NCI-H2081 (cell line): Measurements from ENCODE around the gene RCAN3.

Source experiments
- DNase-seq, 2 experiments: peaks; one replicate each; lab custom pipeline; 2025; lab: John Stamatoyannopoulos, UW

Gene RCAN3

GRCh38 chr1:24551290-24551959 lies 48.8 kb downstream of the RCAN3 start:
- peak in 1 of 2 experiments; percentile 50 for DNase-seq

DNA sequence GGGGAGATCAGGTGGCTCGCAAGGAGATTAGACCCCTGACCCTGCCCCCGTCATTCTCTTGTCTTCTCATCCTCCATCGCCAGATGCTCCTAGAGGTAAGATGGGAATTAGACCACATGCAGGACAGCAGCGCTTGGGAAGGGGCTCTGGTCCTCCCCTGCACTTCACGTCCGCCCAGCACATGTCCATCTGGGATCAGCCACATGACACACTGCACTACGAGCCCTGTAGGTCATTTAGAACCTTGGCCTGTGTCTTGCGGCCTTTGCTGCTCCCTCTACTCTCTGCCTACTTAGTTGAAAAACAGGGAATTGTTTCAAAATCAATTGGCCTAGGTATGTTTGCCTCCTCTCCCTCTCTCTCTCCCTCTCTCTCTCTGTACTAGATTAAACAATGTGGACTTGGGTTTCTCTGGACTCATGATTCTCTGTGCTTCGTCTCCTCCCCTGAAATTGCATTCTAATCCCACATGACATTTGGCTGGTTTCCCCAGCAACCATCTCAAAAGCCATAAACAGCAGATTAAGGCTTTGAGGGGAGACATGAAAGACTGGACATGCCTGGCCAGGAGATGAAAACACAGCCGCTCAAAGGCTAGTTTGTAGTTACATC lies 49.4 kb downstream of the RCAN3 start:
- DNase-seq: peak in 1 of 2 experiments; percentile 13

DNA sequence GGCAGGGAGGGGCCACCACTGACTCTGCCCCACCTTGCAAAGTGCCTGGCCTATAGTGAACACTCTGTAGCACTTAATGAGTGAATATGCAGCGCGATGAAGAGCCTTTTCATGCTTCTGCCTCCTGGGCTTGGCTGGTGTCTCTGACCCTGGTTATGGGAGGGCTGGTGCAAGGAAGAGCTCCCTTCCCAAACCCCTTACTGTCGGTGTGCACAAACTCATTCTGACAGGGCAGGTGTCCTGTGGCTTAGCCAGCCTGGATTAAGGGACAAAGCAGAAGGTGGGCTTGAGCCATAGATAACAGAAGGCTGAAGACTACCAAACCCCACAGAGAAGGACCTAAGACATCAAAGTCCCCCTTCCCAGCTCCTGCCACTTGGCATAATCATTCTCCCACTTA lies 51.3 kb downstream of the RCAN3 start:
- DNase-seq: no peak

GRCh38 chr1:24554714-24555113 lies 52.1 kb downstream of the RCAN3 start:
- no peak for DNase-seq

- DNase-seq: peak in 1 of 2 experiments; percentile 47
These were observed 53.2 kb downstream of the RCAN3 start, which contains the start of gene NCMAP for GRCh38 chr1:24555591-24556413. Gene NCMAP, plus strand, starts transcription at chr1:24556087. Its CDS starts 39,344 bp downstream, at chr1:24595431.

GRCh38 chr1:24556414-24556795 lies 53.8 kb downstream of the RCAN3 start:
- no peak for DNase-seq

- no peak for DNase-seq
These were observed 54.6 kb downstream of the RCAN3 start for GRCh38 chr1:24557220-24557619.

- no peak for DNase-seq
These were observed 55.1 kb downstream of the RCAN3 start for GRCh38 chr1:24557711-24558131.

DNA sequence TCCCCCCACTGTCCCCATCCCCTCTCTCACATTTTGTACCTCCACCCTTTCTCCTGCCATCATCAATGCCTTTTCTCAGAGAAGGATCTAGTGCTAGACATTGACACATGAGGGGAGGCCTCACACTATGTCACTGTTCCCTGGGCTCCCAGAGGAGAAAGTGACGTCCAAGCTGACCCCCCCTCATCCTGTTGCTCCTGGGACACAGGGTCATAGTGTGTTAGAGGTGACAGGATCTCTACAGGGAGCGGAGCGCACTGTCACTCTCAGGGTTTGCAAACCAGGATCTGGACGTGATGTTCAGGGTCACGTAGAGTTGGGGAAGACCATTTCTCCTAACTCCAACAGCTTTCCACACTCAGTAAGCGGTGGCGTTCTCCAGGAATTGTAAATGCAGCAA lies 55.8 kb downstream of the RCAN3 start:
- DNase-seq: no peak

DNA sequence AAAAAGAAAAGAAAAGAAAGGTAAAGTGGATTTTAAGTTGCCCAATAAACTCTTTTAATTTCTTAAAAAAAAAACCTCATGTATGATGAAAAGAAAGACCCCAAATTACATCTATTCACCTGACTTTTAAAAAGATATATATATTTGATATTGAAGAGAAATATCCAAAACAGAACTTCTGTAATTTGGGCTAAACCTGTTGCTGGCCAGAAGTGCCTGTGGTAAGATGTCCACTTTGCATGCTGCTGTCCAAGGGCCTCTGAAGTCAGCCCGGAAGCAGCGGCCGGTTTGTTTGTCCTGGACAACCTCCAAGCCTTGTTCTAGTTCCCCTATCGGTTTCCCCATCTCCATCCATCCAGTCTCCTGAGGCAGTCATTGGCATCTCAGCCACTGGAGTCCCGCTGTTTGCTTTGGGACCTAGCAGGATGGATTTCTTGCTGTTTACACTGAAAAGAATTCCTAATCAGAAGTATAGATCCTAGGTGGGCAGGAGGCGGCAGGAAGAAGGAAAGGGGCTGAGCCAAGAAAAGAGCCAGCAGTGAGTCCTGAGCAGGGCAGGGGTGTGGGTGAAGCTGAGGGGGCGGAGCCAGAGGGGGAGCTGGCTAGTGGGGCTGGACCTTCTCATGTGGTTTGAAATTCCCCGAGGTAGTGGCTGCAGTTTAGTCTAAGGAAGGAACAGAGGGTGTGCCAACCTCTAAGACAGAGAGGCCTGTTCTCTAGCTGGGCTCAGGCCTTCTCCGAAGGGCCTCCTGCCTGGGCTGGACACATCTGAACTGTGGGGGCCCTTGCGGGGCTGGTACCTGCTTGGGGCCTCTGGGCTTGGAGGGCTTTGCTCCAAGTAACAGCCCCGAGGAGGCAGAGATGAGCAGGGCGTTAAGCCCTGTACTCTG lies 56.5 kb downstream of the RCAN3 start:
- DNase-seq: peak in 1 of 2 experiments; percentile 25

DNA sequence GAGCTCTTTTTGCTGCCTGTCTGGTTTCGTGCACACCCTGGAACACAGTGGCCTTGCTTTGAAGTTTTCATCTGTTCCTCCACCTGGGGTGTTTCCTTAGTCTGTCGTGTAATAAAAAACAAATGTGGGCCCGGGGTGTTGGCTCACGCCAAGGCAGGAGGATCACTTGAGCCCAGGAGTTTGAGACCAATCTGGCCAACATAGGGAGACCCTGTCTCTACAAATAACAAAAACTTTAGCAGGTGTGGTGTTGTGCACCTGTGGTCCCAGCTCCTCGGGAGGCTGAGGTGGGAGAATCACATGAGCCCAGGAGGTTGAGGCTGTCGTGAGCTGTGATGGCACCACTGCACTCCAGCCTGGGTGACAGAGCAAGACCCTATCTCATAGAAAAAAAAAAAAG lies 57.7 kb downstream of the RCAN3 start:
- no peak for DNase-seq

GRCh38 chr1:24562625-24563024 lies 60.0 kb downstream of the RCAN3 start:
- DNase-seq: peak; percentile 44 to 64

GRCh38 chr1:24564695-24565094 lies 62.1 kb downstream of the RCAN3 start:
- DNase-seq: no peak

DNA sequence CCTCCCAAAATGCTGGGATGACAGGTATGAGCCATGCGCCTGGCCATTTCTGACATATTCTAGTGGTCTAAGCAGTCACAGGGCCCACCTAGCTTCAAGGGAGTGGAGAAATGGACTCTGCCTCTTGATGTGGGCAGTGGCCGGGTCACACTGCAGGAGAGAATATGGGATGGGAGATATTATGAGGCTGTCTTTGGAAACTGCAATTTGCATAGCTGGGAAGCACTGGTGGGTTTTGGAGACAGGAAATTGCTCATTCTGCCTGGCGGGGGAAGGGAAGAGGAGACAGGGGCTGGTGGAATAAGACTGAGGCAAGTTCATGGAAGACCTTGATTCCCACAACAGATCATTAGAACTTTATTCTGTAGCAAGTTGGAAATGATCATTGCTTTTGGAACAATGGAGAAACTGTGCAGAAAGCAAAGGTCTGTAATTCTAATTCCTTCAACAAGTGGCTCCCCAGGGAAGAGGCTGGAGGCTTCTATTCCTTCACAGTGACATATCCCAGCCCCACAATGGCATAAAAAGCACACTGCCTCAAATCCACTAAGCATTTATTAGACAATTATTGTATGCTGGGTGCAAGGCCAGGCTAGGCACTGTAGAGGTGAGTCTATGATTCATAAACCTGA lies 63.7 kb downstream of the RCAN3 start:
- DNase-seq: no peak

DNA sequence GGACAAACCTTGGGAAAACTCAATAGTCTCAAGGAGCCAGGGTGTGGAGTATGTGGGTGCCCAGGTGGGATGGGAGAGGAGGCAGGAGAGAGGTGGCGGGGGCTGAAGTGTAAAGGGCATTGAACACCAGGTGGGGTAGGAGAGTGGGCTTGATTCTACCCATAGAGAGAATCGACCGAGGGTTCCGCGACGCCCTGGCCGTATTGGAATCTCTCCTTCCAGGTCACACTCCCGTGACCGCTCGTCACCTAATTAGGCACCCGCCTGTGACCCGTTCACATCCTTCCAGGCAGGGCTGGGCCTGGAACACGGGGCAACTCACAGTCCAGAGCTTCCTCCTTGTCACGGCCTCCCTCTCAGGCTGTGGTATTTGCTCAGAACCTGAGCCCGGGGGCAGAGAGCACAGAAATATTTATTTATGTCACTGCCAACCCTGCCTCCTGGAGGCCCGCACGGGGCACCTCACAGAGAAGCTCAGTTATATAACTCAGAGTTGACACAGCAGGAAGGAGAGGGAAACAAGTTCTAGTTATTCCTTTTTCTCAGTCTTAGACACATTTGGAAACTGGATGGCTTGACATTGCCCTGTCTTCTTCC lies 65.3 kb downstream of the RCAN3 start:
- no peak for DNase-seq

GRCh38 chr1:24568475-24568874 lies 65.8 kb downstream of the RCAN3 start:
- DNase-seq: no peak

DNA sequence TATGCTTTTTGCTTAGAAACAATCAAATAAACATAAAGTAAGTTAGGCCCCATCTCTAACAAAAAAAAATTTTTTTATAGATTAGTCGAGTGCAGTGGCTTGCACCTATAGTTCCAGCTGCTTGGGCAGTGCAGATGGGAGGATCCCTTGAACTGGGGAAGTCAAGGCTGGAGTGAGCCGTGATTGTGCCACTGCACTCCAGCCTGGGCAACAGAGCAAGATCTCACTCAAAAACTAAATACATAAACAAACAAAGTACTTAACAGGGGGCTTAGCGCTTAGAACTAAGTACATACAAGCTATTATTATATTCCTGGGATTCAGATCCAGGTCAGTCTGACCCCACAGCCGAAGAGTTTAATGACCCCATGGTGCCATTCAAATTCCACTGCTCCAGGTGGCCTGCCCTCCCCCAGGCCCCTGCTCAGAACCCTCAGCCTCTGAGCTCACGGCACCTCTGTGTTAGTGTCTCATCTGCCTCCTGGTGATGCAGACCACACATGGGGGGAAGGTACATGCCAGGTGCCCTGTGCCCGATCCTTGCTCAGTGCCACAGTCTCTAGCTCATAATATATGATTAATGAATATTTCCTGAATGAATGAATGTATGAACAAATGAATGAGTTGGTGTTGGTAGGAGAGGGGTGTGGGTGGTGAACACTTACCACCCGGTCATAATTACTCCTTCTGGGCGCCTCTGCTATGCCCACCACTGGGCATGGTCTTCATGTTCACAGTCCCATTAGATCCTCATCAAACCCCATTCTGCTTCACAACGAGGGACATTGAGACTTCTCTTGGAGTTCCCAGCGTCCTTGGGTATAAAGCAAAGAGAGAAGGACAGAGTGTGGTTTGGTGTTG lies 67.9 kb downstream of the RCAN3 start:
- no peak for DNase-seq

- no peak for DNase-seq
These were observed 69.7 kb downstream of the RCAN3 start for GRCh38 chr1:24572301-24572700.

DNA sequence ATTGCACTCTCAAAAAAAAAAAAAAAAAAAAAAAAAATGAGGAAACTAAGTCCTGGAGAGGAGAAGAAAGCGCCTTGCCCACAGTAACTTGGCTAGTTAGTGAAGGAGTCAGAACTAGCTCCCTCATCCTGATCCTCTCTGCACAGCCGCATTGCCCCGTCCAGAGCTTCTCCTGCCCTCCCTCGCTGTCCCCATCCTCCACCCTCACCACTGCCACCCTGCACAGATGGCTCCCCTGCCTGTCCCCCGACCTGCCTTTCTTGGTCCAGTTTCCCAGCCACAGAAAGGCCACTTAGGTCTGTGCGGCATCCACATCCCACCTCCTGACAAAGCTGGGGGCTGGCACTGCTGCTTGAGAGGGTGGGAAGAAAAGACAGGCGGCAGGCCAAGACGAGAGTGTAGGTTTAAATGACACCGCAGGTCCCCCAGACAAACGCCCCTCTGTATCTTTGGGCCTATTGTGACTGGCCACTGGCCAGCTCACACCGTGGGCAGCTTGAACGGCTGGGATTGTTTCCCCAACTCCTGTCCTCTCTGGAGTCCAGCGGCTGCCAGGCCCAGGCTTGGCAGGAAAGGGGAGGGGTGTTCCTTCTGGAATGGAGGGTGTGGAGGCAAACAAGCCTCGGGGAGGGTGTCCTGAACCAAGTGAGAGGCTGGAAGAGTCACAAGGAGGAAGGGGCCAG lies 73.4 kb downstream of the RCAN3 start:
- no peak for DNase-seq
